Central memory CD4-positive, alpha-beta T cell (primary cell): Measurements from ENCODE around the gene GALNT17.
"Not testable (repeated sequence)": the region's sequence is repeated elsewhere in the genome, so short reads cannot be mapped to it uniquely, and the experiment has no call there.

Experiments used
- DNase-seq: peaks from one replicate; pipeline ENCODE4 v3.0.0; 2022

The GALNT17 gene

DNA sequence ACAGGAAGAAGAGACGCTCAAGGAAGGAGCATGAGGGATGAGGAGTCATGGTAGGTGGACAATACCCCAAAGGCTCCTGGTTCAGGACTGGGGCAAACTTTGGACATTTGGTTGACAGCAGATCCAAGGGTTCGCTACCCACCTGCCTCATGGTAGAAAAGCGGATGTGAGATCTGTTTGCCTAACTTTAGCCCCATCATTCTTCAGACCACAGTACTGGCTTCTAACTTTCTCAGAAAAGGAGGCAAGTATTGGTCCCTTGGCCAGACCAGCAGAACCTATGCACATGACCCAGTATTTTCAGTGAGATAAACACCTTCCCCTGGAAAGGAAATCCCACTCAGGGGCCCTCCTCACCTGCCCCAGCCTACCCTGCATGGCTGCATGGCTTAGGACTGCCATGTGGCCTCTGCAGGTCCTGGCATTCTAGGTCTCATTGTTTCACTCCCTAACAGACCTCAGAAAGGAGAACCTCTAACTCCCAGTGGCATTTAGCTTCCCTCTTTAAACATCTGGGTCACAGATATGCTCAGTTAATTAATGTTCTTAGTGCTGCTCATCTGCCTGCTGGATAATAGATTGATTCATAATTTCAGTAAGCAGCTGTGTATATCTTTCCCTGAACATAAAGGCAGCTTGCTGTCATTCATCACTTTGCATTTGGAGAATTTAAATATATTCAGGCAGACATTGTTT lies 574.1 kb downstream of the GALNT17 start:
- DNase-seq = no peak

DNA sequence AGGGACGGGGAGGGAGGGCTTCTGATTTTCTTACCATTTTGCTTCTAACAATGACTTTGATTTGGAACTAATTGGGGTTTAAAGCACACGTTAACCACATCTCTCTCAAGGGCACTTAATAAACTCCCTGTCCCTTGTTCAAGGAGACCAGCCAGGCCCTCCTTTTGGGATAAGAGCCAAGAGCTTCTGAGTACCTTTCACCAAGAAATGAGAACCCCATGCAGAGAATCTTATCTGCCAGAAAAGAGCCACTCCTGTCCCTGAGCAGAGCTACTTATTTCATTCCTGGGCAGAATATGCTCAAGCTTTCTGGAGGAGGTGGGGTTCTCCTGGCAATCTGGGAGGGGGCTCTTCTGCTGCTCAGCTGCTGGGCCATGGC lies 574.6 kb downstream of the GALNT17 start:
- DNase-seq = no peak

DNA sequence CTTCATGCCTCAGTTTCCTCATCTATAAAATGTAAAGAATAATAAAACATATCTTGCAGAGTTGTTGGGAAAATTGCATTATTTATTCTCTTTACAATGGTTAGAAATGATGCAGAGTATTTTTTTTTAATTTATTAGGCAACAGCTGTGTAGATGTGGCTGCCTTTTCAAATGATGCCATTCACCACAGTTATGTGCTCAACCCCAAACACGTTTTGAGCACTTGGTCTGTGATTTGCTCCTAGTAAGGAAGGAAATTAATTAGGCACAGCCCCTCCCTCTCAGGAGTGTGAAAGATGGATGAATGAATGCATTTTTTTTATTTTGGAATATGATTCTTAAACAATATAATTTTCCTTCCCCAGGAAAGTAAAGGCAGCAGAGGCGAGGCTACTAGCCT lies 575.1 kb downstream of the GALNT17 start:
- no peak for DNase-seq

DNA sequence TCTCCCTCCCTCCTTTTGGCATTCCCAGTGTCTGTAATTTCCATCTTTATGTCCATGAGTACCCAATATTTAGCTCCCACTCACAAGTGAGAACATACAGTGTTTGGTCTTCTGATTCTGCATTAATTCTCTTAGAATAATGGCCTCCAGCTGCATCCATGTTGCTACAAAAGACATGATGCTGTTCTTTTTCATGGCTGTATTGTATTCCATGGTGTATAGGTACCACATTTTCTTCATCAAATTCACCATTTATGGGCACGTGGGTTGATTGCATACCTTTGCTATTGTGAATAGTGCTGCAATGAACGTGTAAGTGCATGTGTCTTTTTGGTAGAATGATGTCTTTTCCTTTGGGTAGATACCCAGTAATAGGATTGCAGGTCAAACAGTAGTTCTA lies 576.8 kb downstream of the GALNT17 start:
- no peak for DNase-seq

DNA sequence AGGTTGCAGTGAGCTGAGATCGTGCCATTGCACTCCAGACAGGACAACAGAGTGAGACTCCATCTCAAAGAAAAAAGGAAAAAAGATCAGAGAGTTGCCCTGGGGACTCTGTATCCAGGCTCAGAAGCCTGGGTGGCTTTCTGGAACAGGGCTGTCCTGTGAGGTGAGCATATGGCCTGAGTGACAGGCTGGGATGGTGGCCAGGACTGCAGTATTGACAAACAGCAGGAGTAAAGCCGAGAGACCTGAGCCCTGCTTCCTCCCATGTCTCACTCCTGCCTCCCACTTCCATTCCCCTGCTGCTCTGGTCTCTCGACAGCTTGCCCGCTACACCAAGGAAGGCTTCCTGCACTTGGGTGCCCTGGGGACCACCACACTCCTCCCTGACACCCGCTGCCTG lies 578.5 kb downstream of the GALNT17 start:
- no peak for DNase-seq

DNA sequence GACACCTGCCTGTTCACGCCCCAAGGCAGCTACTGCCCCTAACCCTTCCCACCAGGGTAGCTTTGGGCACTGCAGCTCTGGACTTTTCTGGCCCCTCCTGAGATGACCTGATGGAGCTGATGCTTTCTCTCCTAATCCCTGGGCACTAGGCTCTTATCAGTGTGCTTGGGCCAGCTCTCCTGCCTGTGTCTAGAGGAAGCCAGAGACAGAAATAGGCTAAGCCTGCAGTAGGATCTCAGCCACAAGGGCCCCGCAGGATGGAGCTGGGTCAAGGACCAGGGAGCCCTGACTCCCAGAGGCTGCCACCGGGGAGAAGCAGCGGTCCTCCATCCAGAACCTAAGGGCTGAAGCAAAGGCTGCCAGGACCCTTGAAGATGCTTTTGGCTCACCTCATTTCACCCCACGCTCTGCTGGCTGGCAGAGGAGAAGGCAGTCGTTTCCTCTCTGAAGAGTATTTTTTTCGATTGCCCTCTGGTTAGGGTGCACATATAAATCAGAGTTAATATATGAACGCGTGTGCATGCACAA lies 580.8 kb downstream of the GALNT17 start:
- DNase-seq = no peak

DNA sequence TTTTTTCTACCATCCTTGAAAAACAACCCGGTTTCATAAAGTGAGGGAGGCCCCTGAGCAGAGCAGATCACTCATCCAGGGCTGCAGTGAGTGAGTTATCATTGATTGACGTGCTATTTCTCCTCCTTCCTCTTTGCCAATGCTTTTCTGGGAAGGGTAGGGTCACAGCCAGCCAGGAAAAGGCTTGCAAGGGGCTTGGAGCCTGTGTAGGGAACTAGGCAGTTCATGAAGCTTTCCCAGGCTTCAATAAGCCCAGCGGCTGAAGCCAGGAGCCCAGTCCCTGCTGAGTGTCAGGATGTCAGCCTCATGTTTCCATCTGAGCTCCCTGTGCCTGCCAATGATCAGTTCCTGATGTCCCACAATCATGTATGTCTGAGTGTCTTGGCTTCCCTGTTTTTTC lies 584.7 kb downstream of the GALNT17 start:
- DNase-seq = no peak

DNA sequence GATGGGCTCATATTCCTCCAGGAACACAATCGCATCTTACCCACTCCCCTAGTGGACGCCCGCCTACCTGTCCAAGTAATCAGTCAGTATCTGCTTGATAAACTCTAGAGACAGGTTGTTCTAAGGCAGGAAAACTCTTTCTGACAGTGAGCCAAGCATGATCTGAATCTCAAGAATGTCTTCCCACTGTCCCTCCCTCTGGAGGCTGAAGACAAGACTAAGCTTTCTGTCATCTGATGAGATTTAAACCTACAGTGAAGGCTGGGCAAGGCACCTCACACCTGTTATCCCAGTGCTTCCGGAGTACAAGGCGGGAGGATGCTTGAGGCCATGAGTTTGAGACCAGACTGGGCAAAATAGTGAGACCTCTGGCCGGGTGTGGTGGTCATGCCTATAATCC lies 586.6 kb downstream of the GALNT17 start:
- DNase-seq = no peak

DNA sequence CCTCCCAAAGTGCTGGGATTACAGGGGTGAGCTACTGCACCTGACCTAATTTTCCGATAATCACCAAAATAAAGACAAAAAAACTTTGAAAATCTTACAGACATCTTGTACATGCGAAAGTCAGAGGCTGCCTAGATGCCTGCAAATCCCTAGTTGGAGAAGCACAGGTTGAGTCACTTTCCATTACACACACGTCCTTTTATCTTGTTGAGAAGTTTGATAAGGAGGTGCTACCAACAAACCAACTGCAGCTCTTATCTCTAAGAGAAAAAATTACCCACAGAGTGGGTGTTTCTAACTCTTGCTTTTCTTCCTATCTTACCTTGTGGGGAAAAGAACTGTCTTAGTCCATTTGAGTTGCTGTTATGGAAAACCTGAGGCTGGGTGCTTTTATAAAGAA lies 589.8 kb downstream of the GALNT17 start:
- no peak for DNase-seq

DNA sequence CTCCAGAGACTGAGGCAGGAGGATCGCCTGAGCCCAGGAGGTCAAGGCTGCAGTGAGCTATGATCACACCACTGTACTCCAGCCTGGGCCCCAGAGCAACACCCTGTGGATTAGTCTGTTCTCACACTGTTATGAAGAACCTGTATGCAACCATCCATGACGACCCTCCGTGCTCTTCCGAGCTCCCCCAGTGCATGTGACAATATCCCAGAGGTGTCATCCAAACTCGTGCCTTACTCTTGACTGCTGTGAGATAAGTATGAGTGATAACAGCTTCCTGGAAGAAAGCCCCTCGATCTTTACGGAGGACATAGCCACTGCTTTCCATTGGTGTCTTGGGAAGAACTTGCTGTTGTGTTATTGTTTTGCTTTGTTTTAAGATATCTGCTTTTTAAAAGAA lies 591.9 kb downstream of the GALNT17 start:
- DNase-seq = no peak

DNA sequence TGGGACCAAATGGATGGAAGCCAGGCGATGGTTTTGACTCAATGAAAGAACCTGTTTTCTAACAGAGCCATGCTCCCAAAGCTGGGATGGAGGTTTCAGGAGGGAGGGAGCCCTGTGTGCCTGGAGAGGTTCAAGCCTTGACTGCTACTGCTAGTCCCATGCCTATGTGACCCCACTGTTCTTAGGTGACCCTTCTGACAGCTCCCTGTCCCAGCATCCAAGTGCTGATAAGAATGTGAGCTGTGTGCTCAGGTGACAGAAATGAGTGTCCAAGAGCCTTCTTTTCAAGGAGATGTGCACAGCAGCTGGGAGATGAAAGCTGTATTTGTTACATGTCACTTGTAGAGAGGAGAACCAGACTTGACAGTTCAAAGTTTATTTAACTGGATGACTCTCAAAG lies 595.4 kb downstream of the GALNT17 start:
- no peak for DNase-seq

DNA sequence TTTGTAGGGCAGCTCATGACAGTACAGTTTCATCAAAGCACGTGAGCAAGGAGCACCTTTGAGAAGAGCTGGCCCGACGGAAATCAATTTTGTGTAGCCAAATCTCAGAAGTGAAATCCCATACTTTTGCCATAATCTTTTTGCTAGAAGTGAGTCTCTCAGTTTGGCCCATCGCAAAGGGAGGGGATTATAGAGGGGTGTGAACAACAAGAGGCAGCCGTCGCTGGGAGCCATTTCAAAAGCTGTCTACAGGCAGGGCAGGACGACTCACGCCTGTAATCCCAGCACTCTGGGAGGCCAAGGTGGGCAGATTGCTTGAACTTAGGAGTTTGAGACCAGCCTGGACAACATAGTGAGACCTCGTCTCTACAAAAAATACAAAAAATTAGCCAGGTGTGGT lies 599.8 kb downstream of the GALNT17 start:
- DNase-seq = no peak

DNA sequence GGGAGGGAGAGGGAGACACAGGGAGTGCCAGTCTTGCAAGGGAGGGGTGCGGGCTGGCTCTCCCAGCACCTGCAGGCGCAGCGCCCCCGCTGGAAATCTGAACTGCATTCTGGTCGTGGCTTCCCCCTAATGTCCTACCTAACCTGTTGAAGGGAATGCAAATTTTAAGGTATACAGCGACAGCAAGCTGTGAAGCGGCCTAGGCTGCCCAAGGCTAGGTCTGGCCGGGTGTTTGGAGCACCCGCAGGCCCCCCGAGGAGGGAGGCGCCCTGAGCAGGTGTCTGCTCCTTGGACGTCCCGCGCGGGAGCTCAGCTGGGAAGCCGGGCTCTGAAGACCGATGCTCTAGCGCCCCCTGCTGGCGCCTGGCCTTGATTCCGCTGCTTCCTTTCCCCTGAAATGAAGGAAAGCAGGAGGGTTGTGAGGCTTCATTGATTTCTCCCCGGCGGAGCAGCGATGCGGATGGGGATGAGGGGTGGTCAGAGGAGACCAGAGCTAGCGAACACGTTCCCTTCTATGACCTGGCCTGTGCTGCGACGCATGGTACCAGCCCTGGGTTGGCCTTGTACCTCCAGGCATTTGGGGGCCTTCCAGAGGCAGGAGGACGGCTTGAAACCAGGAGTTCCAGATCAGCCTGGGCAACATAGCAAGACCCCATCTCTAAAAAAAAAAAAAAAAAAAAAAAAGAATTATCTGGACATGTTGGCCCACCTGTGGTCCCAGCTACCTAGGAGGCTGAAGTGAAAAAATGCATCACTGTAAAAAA lies 601.3 kb downstream of the GALNT17 start:
- DNase-seq = peak; percentile 45

DNA sequence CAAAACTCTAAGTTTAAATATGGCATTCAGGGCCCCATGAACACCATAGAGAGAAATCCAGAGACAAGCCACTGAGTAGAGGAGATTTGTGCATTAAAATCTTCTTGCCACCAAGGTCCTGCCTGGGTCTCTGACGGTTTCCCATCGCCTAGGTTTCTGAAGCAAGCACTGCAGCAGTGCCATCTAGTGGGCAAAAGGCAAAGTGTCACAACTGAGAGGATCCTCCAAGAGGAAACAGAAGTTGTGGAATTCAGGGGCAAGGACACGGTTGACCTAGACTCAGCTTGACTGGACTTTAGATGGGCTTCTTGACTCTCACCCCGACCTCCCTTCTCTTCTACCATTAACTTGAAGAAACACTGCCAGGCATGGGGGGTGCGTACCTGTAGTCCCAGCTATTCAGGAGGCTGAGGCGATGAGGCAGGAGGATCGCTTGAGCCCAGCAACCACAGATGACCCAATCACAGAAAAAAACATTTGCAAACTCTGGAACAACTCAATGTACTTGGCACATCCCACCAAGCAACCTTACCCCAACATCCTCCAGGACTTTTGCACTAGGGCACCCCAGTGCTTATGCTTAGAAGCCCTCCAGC lies 604.1 kb downstream of the GALNT17 start:
- DNase-seq = peak; percentile 3

DNA sequence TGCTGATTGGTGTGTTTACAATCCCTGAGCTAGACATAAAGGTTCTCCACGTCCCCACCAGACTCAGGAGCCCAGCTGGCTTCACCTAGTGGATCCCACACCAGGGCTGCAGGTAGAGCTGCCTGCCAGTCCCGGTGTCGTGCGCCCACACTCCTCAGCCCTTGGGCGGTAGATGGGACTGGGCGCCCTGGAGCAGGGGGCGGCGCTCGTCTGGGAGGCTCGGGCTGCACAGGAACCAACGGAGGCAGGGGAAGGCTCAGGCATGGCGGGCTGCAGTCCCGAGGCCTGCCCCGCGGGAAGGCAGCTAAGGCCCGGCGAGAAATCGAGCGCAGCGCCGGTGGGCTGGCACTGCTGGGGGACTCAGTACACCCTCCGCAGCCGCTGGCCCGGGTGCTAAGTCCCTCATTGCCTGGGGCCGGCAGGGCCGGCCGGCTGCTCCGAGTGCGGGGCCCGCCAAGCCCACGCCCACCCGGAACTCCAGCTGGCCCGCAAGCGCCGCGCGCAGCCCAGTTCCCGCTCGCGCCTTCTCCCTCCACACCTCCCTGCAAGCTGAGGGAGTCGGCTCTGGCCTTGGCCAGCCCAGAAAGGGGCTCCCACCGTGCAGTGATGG lies 606.1 kb downstream of the GALNT17 start:
- DNase-seq = not testable (repeated sequence)

DNA sequence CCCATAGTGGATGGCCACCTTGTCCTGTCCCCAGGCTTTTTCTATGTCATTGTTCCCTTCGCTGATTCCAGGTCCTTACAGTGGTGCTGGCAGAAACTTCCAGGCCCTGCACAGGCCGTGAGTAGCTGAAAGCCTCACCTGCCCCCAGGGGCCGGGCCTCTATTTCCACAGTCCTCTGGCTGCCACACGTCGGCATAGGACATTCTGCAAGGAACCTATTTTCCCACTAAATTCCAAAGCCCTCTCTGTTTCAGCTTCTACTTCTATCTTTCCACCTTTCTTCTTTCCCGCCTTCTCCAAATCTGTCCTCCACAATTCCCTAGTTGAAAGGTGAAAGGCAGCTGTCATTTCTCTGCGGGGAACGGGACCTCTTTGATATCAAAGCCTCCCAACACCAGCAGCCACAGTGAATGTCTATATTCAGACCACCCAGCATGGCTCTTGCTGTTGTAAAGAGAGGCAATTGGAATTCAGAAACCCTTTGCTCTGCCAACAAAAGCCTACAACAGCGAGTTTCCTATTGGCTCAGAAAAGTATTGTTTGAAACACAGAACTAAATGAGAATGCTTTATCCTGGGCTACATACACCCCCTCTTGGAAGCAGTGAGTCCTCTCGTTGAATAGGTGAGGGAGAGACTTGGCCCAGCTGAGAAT lies 607.7 kb downstream of the GALNT17 start:
- no peak for DNase-seq

DNA sequence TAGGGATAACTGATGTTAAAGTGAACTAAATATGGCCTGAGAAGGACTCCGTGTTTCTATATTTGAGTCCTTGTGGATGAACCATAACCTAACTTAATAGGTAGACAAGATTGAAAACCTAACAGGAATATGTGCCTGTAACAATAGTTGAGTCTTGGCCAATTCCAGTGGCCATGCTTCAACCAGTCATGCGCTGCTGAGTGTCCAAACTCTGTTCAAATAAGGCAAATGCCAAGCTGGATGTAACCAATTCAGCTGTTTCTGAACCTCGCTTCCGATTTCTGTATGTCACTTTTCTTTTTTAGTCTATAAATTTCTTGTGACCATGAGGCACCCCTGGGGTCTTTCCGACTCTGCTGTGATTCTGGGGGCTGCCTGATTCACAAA lies 608.2 kb downstream of the GALNT17 start:
- no peak for DNase-seq

DNA sequence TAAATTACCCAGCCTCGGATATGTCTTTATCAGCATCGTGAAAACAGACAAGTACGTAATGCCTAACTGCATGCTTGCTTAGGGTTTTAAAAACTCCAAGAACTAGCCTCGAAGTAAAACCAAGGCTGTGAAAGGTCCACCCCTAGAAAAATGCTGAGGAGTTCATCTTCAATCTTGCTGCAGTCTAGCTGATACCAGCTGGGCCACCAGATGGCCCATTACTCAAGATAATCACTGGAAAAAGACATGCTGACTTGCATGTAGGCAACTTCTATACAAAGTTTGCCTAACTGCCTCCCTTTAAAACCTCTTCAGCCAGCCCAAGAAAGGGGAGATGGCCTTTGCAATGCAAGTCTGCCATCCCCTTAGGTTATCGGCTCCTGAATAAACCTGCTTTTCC lies 614.1 kb downstream of the GALNT17 start:
- no peak for DNase-seq

DNA sequence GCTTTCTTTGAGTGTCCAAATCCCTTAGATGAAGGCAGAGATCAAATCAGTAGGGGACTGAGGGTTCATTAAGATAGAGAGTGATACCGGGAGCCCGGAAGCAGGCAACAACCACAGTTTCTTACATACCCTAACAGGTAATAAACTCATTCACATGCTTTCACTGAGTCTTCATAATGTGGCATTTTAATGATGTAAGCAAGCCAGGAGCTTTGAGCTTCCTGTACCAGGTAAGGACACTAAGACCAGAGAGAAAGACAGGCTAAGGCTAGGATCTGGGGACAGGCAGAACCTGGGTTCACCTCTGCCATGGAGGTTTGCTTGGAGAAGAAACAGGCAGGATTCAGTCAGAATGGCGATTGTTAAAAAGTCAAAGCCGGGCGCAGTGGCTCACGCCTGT lies 618.3 kb downstream of the GALNT17 start:
- no peak for DNase-seq

DNA sequence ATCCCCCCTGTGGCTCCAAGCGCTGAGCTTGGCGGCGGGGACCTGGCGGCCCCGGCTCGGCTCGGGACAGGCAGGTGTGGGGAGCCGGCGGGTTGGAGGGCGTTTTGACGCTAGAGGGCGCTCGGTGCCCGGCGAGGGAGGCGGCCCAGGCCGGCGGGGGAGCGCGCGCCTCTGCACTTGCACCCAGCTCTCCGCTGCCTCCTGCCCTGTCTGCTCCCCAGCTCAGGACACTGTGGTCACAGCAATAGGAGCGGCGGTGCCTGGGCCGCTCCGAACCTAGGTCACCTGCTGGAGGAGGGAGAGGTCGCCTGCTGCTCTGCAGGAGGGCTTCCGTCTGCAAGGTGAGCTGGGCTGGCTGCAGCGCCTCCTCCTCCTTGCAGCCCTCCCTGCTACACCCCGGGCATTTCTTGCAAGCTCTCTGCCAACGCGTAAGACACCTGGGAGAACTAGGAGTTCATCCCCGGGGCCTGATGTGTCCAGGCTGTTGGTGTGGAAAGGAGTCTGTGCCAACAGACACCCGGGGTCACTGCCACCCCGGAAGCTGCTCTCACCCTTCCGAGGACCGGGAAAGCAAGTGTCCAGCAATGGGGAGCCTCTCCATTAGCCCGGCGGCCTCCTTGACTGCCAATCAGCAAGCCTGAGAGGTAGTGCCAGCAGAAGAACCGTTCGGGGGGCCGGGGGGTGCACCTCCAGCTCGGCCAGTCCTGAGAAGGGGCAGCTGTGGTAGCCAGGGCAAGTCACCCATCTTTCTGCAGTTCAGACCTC lies 620.4 kb downstream of the GALNT17 start:
- no peak for DNase-seq

DNA sequence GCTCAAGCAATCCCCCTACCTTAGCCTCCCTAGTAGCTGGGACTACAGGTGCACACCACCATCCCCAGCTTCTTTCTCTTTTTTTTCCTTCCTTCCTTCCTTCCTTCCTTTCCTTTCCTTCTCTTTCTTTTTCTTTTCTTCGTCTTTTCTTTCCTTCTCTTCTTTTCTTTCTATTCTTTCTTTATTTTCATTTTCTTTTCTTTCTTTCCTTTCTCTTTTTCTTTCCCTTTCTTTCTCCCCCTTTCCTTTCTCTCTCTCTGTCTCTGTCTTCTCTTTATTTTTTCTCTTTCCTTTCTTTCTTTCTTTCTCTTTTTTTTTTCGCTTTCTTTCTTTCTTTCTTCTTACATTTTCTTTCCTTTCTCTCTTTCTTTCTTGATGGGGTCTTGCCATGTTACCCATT lies 621.3 kb downstream of the GALNT17 start:
- DNase-seq = no peak

DNA sequence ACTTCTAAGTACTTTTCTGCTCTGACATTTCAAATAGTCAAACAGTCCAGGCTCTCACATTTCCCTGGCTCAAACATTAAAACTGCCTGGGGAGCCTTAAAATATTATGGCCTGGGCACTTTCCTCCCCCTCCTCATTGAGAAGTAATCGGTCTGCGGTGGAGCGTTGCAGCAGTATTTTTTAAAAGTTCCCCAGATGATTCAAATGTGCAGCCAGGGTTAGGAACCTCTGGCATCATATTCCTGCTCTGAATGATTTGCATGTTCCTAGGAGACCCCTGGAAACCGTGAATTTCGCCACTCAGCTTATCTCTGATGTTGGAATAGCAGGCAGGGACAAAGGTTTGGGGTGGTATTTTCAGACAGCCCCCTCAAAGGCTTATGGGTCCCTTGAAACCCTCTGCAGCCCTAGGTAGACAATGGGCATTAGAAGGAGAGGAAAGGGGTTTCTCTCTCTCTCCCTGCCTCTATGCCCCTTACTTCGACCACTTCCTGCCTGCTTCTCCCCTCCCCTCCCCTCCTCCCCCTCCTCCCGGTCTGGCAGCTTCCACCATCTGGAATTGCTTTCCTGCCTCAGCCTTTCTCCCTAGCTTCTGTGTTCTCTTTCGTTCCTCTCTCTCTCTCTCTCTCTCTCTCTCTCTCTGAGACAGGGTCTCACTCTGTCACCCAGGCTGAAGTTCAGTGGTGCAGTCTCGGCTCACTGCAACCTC lies 622.2 kb downstream of the GALNT17 start:
- DNase-seq = no peak
